ENCODE results near the gene RPL41. TPM values are rescaled to one million over a fixed set of nuclear protein-coding genes. Genes with fewer than 3 reads are reported as not detected.
"Not testable (repeated sequence)": the region's sequence is repeated elsewhere in the genome, so short reads cannot be mapped to it uniquely, and the experiment has no call there.

The RPL41 gene
- total RNA-seq, 6 experiments from 2014 or later = 2,722 to 3,464 (median 3,292) TPM

DNA sequence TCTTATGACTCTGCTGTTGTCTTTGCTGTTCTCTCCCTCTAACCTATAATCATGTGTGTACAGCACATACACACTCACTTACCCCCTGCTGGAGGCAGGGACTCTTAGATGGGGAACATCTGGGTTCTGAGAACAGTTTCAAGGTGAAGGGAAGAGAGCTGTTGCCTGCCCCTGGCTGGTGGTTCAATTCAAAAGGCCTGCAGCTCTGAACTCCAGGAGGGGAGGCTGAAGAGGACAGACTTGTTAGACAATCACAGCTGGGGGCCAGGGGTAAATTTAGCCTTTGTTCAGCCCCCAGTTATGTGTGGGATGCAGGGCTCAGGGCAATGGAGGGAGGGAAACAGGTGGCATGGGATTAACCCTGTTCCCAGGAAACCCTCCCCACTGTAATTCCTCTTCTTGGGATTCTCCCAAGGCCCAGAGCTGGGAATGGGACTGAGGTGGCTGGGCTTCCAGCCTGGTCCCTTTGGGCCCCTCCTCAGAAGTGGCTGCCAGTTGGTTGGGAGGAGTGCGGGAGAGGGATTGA lies 37.9 kb downstream of the RPL41 start:
- no peak overlapping the region for H3K4me3 Mint-ChIP-seq
- H3K36me3 Mint-ChIP-seq (ENCODE audit: low read depth) = peaks cover 25% of the 10 kb centered on the region
- peaks cover 47% of the 10 kb centered on the region for H3K4me1 Mint-ChIP-seq (ENCODE audit: low read depth)
- no peak overlapping the region for H3K27ac Mint-ChIP-seq
- DNase-seq = no peak
- TF ChIP-seq, protein P1, sequence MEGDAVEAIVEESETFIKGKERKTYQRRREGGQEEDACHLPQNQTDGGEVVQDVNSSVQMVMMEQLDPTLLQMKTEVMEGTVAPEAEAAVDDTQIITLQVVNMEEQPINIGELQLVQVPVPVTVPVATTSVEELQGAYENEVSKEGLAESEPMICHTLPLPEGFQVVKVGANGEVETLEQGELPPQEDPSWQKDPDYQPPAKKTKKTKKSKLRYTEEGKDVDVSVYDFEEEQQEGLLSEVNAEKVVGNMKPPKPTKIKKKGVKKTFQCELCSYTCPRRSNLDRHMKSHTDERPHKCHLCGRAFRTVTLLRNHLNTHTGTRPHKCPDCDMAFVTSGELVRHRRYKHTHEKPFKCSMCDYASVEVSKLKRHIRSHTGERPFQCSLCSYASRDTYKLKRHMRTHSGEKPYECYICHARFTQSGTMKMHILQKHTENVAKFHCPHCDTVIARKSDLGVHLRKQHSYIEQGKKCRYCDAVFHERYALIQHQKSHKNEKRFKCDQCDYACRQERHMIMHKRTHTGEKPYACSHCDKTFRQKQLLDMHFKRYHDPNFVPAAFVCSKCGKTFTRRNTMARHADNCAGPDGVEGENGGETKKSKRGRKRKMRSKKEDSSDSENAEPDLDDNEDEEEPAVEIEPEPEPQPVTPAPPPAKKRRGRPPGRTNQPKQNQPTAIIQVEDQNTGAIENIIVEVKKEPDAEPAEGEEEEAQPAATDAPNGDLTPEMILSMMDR (IDR thresholded peaks at IDR 0.05) = no peak
- H3K27me3 Mint-ChIP-seq (ENCODE audit: insufficient read depth) = peaks cover 15% of the 10 kb centered on the region
- peaks cover 12% of the 10 kb centered on the region for H3K9me3 Mint-ChIP-seq

DNA sequence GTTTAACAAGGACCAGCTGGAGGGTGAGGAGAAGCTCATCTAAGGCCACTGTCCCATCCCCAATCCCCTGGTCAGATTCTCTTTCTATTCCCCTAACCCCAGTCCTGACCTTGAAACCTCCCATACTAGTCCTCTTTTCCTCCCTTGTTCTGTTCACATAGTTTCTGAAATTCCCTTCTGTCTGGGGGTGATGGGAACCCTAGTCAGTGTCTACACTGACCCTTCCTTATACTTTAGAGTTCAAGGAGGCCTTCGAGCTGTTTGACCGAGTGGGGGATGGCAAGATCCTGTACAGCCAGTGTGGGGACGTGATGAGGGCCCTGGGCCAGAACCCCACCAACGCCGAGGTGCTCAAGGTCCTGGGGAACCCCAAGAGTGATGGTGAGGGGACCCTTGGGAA lies 38.4 kb downstream of the RPL41 start:
- H3K27ac Mint-ChIP-seq = no peak overlapping the region; the same call in 1 of the 2 replicates
- H3K4me1 Mint-ChIP-seq (ENCODE audit: low read depth) = peaks cover 48% of the 10 kb centered on the region

DNA sequence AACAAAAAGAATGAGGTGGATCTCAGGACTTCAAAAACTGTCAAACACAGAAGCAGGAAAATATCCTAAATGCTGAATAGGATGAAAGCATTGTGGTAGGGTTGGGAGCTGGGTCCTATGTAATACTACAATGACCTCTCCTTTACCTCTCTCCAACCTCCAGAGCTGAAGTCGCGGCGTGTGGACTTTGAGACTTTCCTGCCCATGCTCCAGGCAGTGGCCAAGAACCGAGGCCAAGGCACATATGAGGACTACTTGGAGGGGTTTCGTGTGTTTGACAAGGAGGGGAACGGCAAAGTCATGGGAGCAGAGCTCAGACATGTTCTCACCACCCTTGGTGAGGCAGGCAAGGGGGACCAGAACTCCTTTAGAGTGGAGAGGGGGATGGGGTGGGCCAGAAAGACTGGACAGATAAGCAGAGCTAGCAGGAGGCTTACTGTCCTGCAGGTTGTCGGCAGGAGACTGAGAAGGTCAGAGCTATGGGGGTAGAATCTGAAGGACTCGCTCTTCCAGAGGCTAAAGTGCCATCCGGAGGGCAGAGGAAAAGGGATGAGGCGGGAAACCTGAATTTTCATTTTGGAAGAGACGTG lies 38.9 kb downstream of the RPL41 start:
- TF ChIP-seq, protein P1 (IDR thresholded peaks at IDR 0.05) = no peak
- Mint-ChIP-seq H3K27ac (peak overlapping the region; percentile 29; the same call in 1 of the 2 replicates), H3K36me3 (ENCODE audit: low read depth) (peaks cover 35% of the 10 kb centered on the region), H3K9me3 (peaks cover 12% of the 10 kb centered on the region), H3K4me1 (ENCODE audit: low read depth) (peaks cover 50% of the 10 kb centered on the region), H3K27me3 (ENCODE audit: insufficient read depth) (peaks cover 17% of the 10 kb centered on the region), H3K4me3 (no peak overlapping the region)
- DNase-seq = no peak

More for the DNA sequence above, 38.4 kb downstream of the RPL41 start:
- Mint-ChIP-seq H3K27me3 (ENCODE audit: insufficient read depth) (peaks cover 16% of the 10 kb centered on the region), H3K9me3 (peaks cover 12% of the 10 kb centered on the region), H3K4me3 (no peak overlapping the region), H3K36me3 (ENCODE audit: low read depth) (peaks cover 30% of the 10 kb centered on the region)
- DNase-seq = no peak
- TF ChIP-seq, protein P1 (IDR thresholded peaks at IDR 0.05) = no peak

DNA sequence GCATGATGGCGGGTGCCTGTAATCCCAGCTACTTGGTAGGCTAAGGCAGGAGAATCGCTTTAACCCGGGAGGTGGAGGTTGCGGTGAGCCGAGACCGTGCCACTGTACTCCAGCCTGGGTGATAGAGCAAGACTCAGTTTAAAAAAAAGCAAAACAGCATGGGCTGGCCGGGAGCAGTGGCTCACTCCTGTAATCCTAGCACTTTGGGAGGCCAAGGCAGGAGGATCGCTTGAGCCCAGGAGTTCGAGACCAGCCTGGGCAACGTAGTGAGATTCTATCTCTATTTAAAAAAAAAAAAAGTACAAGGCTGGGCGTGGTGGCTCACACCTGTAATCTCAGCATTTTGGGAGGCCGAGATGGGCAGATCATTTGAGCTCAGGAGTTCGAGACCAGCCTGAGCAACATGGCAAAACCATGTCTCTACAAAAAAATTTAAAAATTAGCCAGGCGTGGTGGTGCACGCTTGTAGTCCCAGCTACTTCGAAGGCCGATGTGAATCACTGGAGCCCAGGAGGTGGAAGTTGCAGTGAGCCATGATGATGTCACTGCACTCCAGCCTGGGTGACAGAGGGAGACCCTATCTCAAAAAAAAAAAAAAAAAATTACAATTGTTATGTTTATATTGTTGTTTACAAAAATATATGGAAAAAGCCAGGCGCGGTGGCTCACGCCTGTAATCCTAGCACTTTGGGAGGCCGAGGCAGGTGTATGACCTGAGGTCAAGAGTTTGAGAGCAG lies 40.2 kb downstream of the RPL41 start:
- peaks cover 50% of the 10 kb centered on the region for H3K4me1 Mint-ChIP-seq (ENCODE audit: low read depth)
- DNase-seq = not testable (repeated sequence)
- H3K36me3 Mint-ChIP-seq (ENCODE audit: low read depth) = peaks cover 47% of the 10 kb centered on the region
- peak overlapping the region; percentile 96 for H3K27ac Mint-ChIP-seq
- H3K9me3 Mint-ChIP-seq = peaks cover 12% of the 10 kb centered on the region
- H3K27me3 Mint-ChIP-seq (ENCODE audit: insufficient read depth) = peaks cover 22% of the 10 kb centered on the region
- peak overlapping the region; percentile 98 for H3K4me3 Mint-ChIP-seq

DNA sequence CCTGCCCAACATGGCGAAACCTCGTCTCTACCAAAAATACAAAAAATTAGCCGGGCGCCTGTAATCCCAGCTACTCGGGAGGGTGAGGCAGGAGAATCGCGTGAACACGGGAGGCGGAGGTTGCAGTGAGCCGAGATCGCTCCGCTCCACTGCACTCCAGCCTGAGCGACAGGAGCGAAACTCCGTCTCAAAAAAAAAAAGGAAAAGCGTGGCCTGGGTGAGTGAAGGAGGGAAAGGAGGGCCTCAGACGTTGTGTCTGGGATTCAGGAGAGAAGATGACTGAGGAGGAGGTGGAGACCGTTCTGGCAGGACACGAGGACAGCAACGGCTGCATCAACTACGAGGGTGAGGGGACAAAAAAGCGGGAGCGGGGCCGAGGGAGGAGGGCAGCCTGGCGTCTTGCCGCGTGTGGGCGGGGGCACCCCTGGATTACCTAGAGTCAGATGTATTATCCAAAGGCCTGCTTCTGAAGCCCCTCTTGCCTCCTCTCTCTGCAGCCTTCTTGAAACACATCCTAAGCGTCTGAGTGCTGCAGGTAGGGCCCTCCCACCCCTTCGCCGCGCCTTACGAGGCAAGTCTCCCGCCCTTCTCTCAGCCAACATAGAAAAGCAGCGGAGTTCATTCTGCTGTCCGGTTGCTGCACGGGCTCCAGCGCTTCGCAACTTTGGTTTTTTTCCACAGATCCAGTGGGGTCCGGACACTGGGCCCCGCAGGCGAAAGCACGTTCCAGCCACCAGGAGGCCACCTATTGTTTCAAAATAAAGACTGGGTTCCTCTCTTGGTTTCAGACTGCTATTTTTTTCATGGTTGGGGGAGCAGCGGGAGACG lies 41.0 kb downstream of the RPL41 start:
- peak overlapping the region; percentile 96 for H3K27ac Mint-ChIP-seq
- H3K4me1 Mint-ChIP-seq (ENCODE audit: low read depth) = peaks cover 54% of the 10 kb centered on the region
- peaks cover 50% of the 10 kb centered on the region for H3K36me3 Mint-ChIP-seq (ENCODE audit: low read depth)

More for the DNA sequence above, 41.0 kb downstream of the RPL41 start:
- Mint-ChIP-seq H3K27me3 (ENCODE audit: insufficient read depth) (peaks cover 20% of the 10 kb centered on the region), H3K4me3 (peak overlapping the region; percentile 98), H3K9me3 (peaks cover 12% of the 10 kb centered on the region)
- peak; percentile 92 for DNase-seq
- TF ChIP-seq, protein P1 (IDR thresholded peaks at IDR 0.05) = peak; percentile 91

Measured in HFFc6 (cell line).